PFSK-1 (cell line): ENCODE results near the gene NFYA.

Source experiments
- FOXP2 ChIP-seq: optimal IDR thresholded peaks from 2 replicates; pipeline ENCODE3; 2011; ENCODE audit warnings: borderline replicate concordance, control low read depth, inconsistent platforms; ENCODE audit not compliant: insufficient read depth; ENCODE audit errors: extremely low read length, extremely low read depth
- POLR2AphosphoS5 ChIP-seq: IDR thresholded peaks from 2 replicates; pipeline ENCODE4 v1.6.1; 2012; ENCODE audit warnings: low read depth, mild to moderate bottlenecking, control low read depth, low read length, moderate library complexity
- SIN3A ChIP-seq: IDR thresholded peaks from 2 replicates; pipeline ENCODE4 v1.6.1; 2012; ENCODE audit warnings: mild to moderate bottlenecking, low read length, moderate library complexity, borderline replicate concordance; ENCODE audit not compliant: insufficient read depth
- TAF1 ChIP-seq: IDR thresholded peaks from 2 replicates; pipeline ENCODE4 v1.6.1; 2012; ENCODE audit warnings: low read length, control low read depth, borderline replicate concordance; ENCODE audit not compliant: insufficient read depth
- TF ChIP-seq, protein P1 (sequence below), 2 experiments: IDR thresholded peaks; 2 replicates each; pipeline versions ENCODE4 v1.6.1 to v1.8.0; 2011 to 2012; ENCODE audit warnings: low read depth in 2 of 2, low read length in 2 of 2, control low read depth in 1 of 2, inconsistent platforms in 1 of 2, mild to moderate bottlenecking in 1 of 2, moderate library complexity in 1 of 2; ENCODE audit not compliant: insufficient read depth in 1 of 2

DNA sequence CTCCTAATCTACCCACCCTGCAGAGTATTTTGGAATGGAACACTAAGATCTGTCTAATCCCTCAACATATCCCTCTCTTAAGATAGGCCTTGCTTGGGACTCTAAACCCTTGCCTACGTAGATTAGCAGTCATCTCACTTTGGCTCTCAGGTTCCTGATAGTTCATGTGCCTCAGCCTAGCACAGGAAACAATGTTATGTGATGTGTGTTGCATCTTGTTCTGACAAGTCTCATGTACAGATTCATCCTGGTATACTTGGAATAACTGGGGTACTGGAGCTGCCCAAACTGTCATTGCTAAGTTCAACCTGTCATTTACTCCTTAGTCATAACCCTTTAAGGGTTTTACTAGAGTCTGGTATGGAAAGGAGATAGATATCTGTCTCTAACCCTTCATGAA is 47.3 kb downstream of the NFYA start:
- TF ChIP-seq, protein P1, sequence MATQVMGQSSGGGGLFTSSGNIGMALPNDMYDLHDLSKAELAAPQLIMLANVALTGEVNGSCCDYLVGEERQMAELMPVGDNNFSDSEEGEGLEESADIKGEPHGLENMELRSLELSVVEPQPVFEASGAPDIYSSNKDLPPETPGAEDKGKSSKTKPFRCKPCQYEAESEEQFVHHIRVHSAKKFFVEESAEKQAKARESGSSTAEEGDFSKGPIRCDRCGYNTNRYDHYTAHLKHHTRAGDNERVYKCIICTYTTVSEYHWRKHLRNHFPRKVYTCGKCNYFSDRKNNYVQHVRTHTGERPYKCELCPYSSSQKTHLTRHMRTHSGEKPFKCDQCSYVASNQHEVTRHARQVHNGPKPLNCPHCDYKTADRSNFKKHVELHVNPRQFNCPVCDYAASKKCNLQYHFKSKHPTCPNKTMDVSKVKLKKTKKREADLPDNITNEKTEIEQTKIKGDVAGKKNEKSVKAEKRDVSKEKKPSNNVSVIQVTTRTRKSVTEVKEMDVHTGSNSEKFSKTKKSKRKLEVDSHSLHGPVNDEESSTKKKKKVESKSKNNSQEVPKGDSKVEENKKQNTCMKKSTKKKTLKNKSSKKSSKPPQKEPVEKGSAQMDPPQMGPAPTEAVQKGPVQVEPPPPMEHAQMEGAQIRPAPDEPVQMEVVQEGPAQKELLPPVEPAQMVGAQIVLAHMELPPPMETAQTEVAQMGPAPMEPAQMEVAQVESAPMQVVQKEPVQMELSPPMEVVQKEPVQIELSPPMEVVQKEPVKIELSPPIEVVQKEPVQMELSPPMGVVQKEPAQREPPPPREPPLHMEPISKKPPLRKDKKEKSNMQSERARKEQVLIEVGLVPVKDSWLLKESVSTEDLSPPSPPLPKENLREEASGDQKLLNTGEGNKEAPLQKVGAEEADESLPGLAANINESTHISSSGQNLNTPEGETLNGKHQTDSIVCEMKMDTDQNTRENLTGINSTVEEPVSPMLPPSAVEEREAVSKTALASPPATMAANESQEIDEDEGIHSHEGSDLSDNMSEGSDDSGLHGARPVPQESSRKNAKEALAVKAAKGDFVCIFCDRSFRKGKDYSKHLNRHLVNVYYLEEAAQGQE (IDR thresholded peaks at IDR 0.05; ENCODE audit: insufficient read depth in 1 of 2, low read depth in 2 of 2, low read length in 2 of 2), result no peak
- TF ChIP-seq TAF1 (no peak), POLR2AphosphoS5 (no peak), SIN3A (no peak), FOXP2 (no peak)
